GM15510 (cell line): ENCODE measurements around the gene KIF18A.

Experiments
- POLR2A ChIP-seq: IDR thresholded peaks from 3 replicates; pipeline ENCODE4 v1.6.1; 2011; ENCODE audit warnings: borderline replicate concordance; ENCODE audit not compliant: insufficient read length; ENCODE audit errors: extremely low read depth

KIF18A gene

GRCh38 chr11:28077521-28077920 is 30.4 kb downstream of the KIF18A start:
- no peak for TF ChIP-seq POLR2A

DNA sequence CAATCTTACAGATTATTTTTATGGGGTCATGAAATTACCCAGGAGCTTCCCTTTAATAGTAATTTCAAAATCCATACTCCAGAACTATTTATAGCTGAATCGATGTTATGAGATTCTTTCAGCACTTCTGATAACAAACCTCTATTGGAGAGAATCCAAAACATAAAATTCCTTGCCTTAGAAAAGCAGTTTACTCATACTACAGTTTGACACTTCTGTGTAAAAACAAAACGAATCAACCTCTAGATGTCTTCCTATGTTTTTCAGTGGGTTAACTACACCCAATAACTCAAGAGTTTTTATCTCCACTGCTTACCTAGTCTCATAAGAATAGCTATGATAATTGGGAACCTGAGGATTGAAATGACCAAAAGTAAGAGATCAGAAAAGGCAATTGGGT is 35.6 kb downstream of the KIF18A start:
- no peak for TF ChIP-seq POLR2A

DNA sequence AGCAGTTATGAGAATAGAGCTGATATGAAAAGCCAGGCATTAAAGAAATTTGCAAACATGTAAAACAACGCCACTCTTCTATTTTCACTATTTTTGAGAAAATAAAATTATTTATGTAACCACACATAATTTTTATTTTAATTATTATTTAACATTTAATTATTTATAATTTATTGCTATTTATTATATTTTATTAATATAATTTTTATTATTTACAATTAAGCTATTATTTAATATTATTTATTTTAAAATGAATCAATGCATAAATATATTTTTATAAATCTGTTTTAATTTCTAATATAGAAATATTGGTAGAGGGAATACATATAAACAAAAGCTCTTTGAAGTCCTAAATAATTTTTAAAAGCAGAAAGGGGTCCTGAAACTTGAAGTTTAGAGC is 36.7 kb downstream of the KIF18A start:
- TF ChIP-seq POLR2A, result no peak

DNA sequence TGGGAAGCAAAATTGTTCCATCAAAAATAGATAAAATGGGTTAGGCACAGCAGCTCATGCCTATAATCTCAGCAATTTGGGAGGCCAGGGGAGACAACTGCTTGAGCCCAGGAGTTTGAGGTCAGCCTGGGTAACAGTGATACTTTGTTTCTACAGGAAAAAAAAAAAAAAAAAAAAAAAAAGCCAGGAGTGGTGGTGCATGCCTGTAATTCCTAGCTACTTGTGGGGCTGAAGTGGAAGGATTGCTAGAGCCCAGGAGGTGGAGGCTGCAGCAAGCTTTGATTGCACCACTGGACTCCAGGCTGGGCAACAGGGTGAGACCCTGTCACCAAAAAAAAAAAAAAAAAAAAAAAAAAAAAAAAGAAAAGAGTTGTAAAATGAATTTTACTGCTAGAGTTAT is 49.6 kb downstream of the KIF18A start:
- TF ChIP-seq POLR2A, result no peak

DNA sequence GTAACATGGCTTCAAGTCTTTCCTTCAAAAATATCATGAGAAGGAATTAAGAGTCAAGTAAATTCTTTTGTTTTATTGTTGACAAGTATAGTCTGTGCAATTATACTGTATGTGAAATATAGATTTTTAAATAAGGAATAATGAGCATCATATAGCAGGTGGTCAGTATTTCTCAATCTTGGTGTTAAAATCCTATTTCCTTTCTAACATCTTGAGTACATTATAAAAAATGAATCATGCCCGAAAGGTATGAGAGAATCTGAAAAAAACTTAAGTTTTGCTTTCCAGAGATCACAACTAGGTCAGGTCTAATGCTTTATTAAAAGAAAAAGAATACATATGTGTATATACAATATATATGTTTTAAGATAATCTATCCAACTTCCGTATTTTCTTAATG is 53.1 kb downstream of the KIF18A start:
- TF ChIP-seq POLR2A, result no peak

GRCh38 chr11:28049338-28050216 is 58.4 kb downstream of the KIF18A start:
- TF ChIP-seq POLR2A, result no peak

GRCh38 chr11:28048812-28049211 is 59.1 kb downstream of the KIF18A start:
- no peak for TF ChIP-seq POLR2A

GRCh38 chr11:28043930-28044709 is 63.8 kb downstream of the KIF18A start:
- TF ChIP-seq POLR2A, result no peak

DNA sequence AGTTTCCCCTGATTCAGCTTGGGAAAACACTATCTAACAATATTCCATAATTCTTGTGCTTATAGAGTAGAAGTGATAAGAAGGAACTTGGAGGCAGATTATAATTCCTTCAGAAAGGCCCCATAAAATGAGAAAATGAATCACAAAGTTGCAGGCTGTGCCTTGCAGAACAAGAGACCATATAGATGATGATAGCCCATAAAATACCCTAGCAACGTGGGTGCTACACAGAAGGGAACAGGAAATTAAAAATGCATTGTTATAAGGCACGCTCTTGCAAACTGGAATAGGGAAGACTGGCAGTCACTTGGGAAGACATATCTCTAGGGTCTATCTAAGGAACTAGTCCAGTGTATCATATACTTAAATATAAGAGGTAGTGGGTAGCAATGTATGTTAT is 67.6 kb downstream of the KIF18A start:
- no peak for TF ChIP-seq POLR2A

- TF ChIP-seq POLR2A, result no peak
These were observed 69.2 kb downstream of the KIF18A start for GRCh38 chr11:28038775-28039174.

DNA sequence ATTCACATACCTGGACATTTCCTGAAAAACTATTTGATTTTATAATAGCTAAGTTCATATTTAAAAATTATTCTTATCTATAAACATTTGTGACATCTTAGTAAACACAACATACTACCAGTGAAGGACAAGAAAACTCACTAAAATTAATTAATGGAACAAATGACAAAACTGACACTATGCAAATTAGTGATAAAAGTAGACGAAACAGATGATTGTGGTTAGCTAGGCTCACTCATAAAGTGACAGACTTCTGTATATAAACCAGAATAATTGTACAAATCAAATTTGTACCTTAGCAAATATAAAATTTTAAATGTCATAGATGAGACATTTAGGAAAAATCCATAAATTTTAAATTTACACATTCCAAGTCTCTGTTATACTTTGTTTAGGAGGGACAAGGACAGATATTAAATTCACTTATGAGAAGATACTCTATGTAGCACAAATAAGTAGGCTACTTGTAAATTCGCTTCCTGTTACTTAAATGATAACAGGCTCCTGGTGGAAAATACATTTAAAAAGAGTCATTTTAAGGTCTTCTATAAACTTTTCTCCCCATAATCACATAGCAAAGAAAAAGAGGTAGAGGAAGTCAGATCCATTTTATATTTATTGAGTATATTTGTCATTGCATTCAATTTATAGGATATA is 81.2 kb downstream of the KIF18A start:
- no peak for TF ChIP-seq POLR2A

DNA sequence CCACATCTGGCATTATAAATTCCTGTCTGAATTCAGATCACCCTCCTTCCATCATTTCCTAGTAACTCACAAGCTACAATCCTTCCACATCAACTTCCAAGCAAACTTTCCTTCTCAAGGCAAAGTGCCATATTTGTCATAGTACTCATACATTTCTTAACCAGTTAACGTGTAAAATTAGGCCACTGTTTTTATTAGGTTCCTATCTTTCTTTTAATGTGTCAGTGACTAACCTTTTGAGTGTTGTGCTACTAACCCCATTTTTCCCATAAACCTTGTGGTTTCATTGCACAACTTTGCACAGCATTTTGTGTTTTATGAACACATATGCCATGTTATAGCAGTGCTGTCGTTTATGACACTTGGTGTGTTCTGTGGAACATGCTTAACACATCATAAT is 90.1 kb downstream of the KIF18A start:
- no peak for TF ChIP-seq POLR2A

DNA sequence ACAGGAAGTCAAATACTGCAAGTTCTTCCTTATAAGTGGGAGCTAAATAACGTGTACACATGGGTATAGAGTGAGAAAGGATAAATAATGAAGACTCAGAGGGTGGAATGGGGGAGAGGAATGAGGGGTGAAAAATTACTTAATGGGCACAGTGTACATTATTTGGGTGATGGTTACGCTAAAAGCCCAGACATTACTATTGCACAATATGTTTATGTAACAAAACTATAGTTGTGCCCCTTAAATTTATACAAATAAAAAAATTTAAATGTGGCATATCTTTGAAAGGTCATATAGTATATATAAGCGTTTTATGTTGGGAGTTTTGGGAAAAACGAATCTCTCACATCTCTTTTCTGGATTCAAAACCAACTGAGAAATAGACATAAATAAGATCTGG is 96.1 kb downstream of the KIF18A start:
- no peak for TF ChIP-seq POLR2A

GRCh38 chr11:28009996-28010395 is 98.0 kb downstream of the KIF18A start:
- TF ChIP-seq POLR2A, result no peak

DNA sequence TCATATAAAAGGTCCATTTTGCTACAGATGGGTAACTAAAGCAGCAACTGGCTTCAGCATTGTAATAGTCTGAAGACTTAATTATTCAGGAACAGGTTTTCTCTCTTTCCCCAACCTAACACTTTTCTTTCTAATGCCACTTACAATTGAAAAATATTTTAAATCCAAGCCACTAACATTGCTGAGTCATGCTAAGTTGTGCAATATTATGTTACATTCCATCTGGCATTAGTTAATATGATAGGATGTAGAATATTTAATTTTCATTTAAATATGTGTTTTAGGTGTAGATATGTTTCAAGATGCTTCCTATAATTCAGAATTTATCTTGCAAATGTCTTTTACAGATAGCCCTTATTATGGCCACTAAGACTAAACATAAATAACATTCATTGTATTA is 98.6 kb downstream of the KIF18A start:
- TF ChIP-seq POLR2A, result no peak
